GM21528 (cell line): ENCODE results near the gene RACGAP1.
A peak's percentile ranks its signal among the peaks of the same experiment; 100 is the strongest.

ENCODE experiments used
- ATAC-seq: cut with Tn5 transposase; IDR thresholded peaks from one replicate; pipeline ENCODE4 v1.9.1; 2021; ENCODE audit warnings: mild to moderate bottlenecking, moderate library complexity; ENCODE audit not compliant: unreplicated experiment, low FRiP score

Gene RACGAP1

DNA sequence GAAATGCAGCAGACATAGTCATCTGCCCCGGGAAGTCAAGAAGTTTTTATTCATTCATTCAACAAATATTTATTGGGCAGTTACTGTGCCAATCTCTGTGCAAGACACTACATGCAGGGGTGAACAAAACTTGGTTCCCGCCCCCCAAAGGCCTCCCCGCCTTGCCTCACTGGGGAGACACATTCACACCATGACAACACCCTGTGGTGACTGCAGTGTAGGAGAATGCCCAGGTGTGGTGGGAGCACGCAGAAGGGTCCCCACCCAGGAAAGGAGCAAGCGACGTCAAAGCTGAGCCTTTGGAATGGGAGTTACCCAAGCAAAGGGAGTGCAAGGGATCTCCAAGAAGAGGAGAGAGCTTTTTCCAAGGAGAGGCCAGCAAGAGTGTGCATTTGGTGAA lies 54.2 kb downstream of the RACGAP1 start:
- no peak for ATAC-seq

- no peak for ATAC-seq
These were observed 54.6 kb downstream of the RACGAP1 start for GRCh38 chr12:49970658-49971057.

- ATAC-seq, result no peak
These were observed 55.5 kb downstream of the RACGAP1 start for GRCh38 chr12:49969651-49970429.

DNA sequence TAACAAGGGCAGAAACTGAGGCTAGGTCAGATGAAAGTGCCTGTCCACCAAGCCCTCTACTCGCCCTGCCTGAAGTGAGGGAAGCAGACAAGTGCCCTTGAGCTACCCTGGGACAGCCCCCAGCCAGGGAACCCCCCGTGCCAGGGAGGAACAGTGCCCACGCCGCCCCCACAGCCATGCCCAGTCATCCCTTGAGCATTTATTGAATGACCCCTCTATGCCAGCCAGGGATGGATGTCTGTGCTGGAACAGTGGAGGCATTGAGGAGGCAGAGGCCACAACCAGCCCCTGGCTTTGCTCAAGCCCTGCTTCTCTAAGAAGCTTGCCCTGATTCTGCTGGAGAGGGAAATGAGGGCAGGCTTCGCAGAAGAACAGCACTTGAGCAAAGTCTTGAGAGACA lies 56.3 kb downstream of the RACGAP1 start:
- no peak for ATAC-seq

GRCh38 chr12:49968471-49968870 lies 56.8 kb downstream of the RACGAP1 start:
- ATAC-seq, result no peak

DNA sequence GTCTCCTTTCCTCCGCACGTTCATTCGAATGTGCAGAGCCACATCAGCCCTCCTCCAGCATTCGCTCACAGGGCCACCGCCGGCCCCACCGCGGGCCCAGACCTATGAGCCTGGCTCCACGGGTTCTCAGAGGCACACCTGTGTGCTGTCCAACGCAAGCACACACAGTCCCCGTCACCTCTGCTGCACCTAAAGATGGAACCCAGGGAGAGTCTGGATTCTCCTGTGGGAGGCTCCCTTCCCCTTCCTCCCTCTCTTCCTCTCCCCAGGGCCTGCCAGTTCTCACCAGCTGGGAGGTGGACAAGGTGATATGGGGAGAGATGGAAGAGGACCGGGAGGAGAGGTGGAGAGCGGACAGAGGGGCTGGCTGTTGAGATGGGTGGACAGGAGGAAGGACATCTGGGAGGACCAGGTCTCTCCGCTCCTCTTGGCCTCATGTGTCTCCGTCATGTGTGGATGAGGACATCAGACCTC lies 57.5 kb downstream of the RACGAP1 start:
- no peak for ATAC-seq

DNA sequence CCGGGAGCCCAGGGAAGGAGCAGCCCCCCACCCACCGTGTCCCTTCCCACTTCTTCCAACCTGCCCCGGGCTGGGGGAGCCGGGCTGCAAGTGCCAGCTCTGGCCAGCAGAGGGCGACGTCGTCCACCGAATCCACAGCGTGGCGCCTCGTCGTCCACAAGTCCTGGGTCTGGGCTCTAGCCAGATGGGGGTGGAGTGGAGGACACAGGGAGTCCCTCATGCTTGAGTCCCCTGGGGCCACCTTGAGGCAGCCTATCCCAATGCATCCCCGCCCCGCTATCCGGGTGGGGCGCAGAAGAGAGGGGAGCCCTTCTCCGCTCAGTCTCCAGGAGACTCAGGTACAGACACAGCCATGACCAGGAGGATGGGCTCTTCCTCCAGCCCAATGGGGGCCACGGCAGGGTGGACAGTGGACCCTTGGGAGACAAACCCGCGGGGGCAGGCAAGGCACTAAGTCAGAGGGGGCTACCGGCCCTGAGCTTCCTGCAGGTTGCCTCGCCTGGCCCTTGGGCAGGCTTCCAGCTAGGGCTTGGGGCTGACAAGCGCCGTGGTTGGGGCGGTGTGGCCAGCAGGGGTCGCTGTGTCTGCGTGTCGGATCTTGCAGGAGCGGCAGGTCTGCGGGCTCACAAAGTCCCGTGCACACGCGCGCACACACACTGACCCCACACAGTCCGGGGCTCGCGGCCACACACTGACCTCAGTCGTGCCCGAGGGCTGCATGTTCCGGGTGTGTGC lies 58.1 kb downstream of the RACGAP1 start:
- peak; percentile 62 for ATAC-seq

GRCh38 chr12:49966511-49967041 lies 58.7 kb downstream of the RACGAP1 start:
- no peak for ATAC-seq

DNA sequence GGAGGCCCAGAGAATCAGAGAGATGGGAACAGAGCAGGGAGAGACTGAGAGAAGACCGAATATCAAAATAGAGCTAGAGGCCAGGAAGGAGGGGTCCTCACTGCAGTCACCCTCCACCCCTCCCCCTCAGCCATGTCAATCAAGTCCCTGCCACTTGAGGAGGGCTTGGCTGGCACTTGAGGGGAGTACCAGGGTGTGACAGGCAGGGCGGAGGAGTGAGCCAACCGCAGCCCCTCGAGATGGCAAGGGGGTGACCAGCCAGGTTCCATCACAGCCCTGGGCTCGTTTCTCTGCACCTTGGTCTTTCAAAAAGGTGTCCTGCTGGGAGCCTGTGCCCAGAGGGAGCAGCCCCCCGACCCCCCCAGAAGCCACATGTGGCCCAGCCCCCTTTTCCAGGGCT lies 59.5 kb downstream of the RACGAP1 start:
- no peak for ATAC-seq

- ATAC-seq, result no peak
These were observed 60.3 kb downstream of the RACGAP1 start for GRCh38 chr12:49964849-49965624.

- no peak for ATAC-seq
These were observed 61.1 kb downstream of the RACGAP1 start for GRCh38 chr12:49963976-49964815.

DNA sequence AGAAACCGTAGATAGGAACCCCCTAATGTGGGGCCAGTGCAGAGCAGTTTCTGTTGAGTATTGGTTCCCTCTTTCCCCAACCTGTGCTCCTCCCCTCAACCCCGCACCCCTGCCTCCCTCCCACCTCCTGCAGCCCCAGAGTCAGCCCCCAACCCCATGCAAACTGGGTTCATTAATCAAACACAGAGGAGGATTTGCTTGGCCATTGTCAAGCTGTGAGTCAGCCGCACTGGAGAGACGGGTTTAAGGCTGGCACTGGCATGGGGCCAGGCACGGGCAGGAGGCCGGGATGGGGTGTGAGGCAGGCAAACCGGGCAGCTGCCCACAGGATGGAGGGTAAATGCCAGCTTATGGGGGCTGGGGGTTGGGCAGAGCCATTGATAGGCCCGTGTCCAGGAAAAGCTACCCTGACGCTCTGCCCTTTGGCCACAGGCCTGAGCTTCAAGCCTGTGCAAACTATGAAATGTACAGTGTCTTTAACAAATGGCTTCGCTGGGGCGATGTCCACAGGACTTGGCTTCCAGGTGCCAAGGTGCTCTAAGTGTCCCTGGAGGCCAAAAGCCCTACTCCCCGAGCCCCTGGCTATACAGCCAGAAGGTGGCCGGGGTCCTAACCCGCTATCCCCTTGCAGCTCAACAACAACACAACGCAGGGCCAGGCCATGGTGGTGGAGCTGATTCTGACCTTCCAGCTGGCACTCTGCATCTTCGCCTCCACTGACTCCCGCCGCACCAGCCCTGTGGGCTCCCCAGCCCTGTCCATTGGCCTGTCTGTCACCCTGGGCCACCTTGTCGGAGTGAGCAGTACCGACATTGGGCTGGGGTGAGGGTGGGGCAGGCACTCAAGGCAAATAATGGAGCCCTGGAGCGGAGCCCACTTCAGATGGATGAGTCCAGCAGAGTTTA lies 62.2 kb downstream of the RACGAP1 start:
- ATAC-seq, result no peak

- no peak for ATAC-seq
These were observed 63.1 kb downstream of the RACGAP1 start for GRCh38 chr12:49961993-49962764.

GRCh38 chr12:49961111-49961922 lies 64.0 kb downstream of the RACGAP1 start, which contains the start of gene AQP5:
Gene AQP5 (plus strand): TSS chr12:49961872. CDS start chr12:49962018, 146 bp downstream.
- no peak for ATAC-seq

DNA sequence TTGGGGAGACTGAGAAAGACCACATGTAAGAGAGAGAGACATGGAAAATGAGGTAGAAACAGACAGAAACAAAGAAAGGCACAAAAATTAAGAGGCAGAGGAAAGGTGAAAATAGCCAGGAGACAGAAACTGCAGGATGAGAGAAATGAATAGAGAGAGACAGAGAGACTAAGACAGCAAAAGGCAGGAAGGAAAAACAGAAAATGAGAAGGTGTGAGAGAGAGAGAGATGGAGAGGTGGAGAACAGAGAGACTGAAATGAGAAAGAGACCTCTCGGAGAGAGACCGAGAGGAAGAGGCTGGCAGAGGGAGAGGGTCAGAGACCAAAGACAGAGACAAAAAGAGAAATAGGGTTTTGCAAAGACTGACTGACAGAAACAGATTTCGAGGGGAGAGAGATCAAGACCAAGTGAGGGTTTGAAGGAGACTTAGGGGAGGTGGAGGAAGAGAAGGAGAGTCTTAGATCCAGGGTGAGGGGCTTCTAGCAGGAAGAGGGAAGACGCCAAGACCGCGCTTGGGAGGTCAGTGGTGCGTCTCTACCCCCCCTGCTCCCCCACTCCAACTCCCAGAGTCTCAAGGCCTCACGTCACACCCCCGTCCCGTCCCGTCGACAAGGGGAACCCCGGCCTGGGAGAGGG lies 64.7 kb downstream of the RACGAP1 start:
- no peak for ATAC-seq

- no peak for ATAC-seq
These were observed 65.4 kb downstream of the RACGAP1 start for GRCh38 chr12:49959685-49960473.
